GM20000 (cell line): ENCODE measurements around the gene SLC6A6.

Source experiments
- DNase-seq: peaks from one replicate; pipeline ENCODE4 v3.0.0; 2012; ENCODE audit warnings: low spot score
- TF ChIP-seq, protein P1 (sequence below): IDR thresholded peaks from 2 replicates; pipeline ENCODE4 v1.5.1; 2012; ENCODE audit warnings: mild to moderate bottlenecking, control low read depth; ENCODE audit errors: extremely low read depth, missing control alignments

Gene SLC6A6

DNA sequence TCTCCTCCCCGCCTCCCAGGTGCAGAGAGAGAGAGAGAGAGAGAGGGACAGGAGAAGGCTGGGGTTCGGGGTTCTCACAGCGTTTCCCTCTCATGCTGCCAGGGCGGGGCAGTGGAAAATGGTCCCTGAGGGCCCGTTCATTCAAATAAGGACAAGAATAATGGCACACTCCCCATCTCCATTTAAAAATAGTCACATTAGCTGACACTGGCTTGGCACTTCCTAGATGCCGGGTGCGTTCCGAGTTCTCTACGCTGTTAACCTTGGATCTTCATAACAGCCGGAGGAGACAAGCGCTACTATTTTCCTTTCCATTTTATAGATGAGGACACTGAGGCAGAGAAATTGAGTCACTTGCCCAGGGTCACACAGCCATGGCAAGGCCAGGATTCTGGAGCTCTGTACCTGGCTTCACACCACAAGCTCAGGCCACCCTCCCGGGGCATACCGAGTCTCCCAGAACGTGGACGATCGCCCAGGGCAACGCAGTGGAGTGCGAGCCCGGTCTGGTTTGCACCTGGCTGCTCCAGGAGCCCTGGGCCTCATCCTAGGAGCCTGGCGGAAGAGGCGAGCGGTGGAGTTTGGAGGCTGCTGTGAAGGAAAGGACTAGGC, 608 bp upstream of the SLC6A6 start:
- TF ChIP-seq, protein P1, sequence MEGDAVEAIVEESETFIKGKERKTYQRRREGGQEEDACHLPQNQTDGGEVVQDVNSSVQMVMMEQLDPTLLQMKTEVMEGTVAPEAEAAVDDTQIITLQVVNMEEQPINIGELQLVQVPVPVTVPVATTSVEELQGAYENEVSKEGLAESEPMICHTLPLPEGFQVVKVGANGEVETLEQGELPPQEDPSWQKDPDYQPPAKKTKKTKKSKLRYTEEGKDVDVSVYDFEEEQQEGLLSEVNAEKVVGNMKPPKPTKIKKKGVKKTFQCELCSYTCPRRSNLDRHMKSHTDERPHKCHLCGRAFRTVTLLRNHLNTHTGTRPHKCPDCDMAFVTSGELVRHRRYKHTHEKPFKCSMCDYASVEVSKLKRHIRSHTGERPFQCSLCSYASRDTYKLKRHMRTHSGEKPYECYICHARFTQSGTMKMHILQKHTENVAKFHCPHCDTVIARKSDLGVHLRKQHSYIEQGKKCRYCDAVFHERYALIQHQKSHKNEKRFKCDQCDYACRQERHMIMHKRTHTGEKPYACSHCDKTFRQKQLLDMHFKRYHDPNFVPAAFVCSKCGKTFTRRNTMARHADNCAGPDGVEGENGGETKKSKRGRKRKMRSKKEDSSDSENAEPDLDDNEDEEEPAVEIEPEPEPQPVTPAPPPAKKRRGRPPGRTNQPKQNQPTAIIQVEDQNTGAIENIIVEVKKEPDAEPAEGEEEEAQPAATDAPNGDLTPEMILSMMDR: no peak
- no peak for DNase-seq

DNA sequence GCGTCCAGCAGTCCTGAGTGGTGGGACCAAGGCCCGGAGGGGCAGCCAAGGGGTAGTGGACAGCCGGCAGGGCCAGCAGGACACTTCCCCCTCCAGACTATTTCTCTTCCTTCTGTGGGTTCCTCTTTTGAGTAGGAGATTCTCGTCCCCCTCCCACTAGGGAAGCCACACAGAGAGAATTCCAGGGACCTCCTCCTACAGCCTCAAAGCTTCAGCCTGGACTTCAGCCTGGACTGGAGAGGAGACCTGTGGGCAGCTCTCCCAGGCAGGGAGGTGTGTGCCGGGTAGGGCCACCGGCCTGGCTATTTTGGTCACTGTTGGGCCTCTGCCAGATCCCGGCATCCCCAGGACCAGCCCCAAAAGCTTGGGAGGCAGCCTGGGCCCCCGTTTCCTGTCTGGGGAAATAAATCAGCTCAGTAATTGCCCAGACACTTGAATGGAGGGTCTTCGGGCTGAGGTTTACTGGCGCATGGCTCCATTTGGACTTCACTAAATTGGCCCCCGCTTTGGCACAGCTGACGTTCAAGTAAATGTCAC, 1.3 kb downstream of the SLC6A6 start:
- TF ChIP-seq, protein P1: no peak
- no peak for DNase-seq

DNA sequence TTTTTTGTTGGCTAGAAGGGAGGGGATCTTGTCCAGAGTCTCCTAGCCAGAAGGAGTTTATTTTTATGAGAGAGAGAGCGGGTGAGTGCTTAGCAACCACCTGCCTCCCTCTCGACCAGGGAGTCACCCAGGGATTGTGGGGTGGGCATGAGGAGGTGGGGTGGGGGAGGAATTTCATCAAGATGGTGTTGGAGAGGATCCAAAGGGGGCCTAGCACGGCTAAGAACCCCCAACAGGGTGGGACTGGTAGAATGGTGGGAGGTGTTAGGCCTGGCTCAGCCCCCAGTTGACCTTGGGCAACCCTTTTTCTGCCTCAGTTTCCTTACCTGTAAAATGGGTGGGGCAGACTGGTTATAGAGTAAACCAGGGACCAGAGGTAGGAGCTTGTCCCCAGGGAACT, 1.8 kb downstream of the SLC6A6 start:
- TF ChIP-seq, protein P1: no peak
- DNase-seq: no peak

DNA sequence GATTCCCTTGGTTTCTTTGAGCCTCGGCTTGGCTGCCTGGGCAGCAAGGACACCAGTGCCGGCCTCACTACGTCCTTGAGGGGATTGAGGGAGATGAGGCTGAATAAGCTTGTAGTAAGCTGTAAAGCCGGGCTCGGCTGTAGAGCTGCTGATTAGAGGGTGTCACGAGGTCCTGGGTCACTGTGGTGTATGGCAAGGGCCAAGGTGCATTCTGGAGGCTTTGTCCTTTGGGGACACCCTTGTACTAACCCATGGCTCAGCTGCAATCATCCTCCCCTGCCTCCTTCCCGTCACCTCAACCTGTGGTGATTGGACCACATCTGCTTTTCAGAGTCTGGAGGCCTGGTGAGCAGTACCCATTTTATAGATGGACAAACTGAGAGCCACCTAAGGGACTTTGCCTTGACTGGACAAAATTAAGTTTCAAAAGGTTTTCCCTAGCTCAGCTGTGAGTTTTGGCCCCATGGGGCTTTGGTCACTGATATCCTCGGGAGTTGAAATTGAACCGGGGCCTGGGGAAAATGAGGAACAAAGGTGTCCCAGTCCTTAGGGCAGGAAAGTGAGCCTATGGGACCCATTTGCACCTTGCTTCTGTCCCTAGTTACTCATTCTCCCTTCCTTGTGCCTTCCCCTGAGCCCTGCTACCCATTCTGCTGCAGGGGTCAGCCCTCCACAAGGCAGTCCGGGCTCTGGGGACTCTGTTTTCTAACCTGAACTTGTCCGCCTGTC, 2.4 kb downstream of the SLC6A6 start:
- DNase-seq: no peak
- TF ChIP-seq, protein P1: no peak

DNA sequence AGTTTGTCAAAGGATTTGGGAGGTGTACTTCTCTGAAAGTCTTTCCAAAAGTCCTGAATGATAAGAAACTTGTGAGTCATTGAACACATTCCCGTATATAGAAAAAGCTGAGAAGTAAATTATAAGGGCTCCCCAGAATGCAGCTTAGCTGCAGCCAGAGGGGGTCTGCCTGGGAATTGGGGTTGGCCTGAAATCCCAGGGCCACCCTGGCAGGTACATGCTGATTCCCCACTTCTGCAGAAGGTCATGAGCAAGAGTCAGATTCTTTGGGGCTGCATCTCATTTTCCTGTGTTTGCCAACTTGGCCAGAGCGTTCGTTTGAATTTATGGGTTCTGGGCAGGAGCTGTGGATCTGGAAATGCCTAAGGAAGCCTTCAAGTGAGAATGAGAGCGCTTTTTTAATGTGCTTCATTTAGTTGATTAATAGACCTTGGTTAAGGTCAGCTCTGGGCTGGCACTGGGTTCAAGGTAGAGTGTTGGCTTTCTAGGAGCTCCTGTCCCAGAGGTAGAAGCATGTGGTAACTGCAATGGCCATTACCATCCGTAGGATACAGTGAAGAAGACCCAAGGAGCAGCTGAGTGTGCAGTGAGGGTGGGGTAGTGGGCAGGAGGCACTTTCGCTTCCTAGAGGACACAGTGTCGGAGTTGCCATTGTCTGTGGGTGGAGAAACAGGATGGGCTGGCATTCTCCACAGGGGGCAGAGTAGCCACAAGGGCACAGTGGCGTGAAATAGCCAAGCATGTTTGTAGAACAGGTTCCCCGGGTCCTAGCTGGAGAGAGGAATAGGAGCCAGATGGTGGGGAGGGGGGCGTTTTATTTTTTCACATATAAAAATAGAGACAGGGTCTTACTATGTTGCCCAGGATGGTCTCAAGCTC, 3.2 kb downstream of the SLC6A6 start:
- DNase-seq: no peak
- TF ChIP-seq, protein P1: no peak

DNA sequence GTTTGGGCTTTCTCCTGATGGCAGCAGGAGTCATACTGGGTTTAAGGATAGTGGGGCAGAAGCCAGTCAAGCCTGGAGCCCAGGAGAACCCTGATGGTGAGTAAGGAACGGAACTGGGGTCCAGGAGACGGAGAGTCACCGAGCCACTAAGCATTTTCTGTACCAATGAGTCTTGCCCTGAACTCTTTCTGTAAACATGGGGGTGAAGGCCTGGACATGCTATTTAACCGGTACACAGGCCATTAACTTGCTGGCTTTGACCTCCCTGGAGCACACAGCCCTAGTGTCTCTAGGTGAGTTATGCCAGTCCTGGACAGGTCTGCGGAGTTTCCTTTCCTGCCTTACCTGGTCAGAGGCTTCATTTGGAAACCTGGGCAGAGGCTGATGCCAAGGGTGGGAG, 3.9 kb downstream of the SLC6A6 start:
- TF ChIP-seq, protein P1: no peak
- no peak for DNase-seq
